HG03064 (cell line): Measurements from ENCODE around the gene KLHL41.
"Not testable (repeated sequence)": the region's sequence is repeated elsewhere in the genome, so short reads cannot be mapped to it uniquely, and the experiment has no call there.

Experiments used
- ATAC-seq: cut with Tn5 transposase; IDR thresholded peaks from one replicate; pipeline ENCODE4 v1.9.1; 2021; ENCODE audit warnings: low read depth; ENCODE audit not compliant: unreplicated experiment

Gene KLHL41

GRCh38 chr2:169507698-169508097, 1.8 kb upstream of the KLHL41 start:
- ATAC-seq = no peak

GRCh38 chr2:169509955-169510354, 453 bp downstream of the KLHL41 start:
- no peak for ATAC-seq

- no peak for ATAC-seq
Observed at GRCh38 chr2:169510496-169510895, 994 bp downstream of the KLHL41 start.

- ATAC-seq = no peak
Observed at GRCh38 chr2:169511818-169512217, 2.3 kb downstream of the KLHL41 start.

- no peak for ATAC-seq
Observed at GRCh38 chr2:169512525-169512924, 3.0 kb downstream of the KLHL41 start.

GRCh38 chr2:169513094-169513493, 3.6 kb downstream of the KLHL41 start:
- ATAC-seq = no peak

GRCh38 chr2:169513926-169514325, 4.4 kb downstream of the KLHL41 start:
- no peak for ATAC-seq

- ATAC-seq = not testable (repeated sequence)
Observed at GRCh38 chr2:169514758-169515157, 5.3 kb downstream of the KLHL41 start.

GRCh38 chr2:169516488-169516995, 7.0 kb downstream of the KLHL41 start:
- ATAC-seq = not testable (repeated sequence)

- no peak for ATAC-seq
Observed at GRCh38 chr2:169520896-169521295, 11.4 kb downstream of the KLHL41 start.

GRCh38 chr2:169523681-169524080, 14.2 kb downstream of the KLHL41 start:
- no peak for ATAC-seq

- no peak for ATAC-seq
Observed at GRCh38 chr2:169525434-169525833, 15.9 kb downstream of the KLHL41 start.

- no peak for ATAC-seq
Observed at GRCh38 chr2:169526451-169526850, 16.9 kb downstream of the KLHL41 start.

GRCh38 chr2:169528271-169528701, 18.8 kb downstream of the KLHL41 start:
- ATAC-seq = peak; percentile 67

GRCh38 chr2:169539460-169539859, 30.0 kb downstream of the KLHL41 start:
- ATAC-seq = not testable (repeated sequence)

GRCh38 chr2:169540146-169540545, 30.6 kb downstream of the KLHL41 start:
- ATAC-seq = no peak

- ATAC-seq = no peak
Observed at GRCh38 chr2:169542433-169542832, 32.9 kb downstream of the KLHL41 start.

- no peak for ATAC-seq
Observed at GRCh38 chr2:169546756-169547155, 37.3 kb downstream of the KLHL41 start.

- ATAC-seq = no peak
Observed at GRCh38 chr2:169561364-169561763, 51.9 kb downstream of the KLHL41 start.

- not testable (repeated sequence) for ATAC-seq
Observed at GRCh38 chr2:169562084-169562483, 52.6 kb downstream of the KLHL41 start.

- ATAC-seq = no peak
Observed at GRCh38 chr2:169562519-169562918, 53.0 kb downstream of the KLHL41 start.

GRCh38 chr2:169565686-169566085, 56.2 kb downstream of the KLHL41 start:
- no peak for ATAC-seq

- ATAC-seq = no peak
Observed at GRCh38 chr2:169569948-169570347, 60.4 kb downstream of the KLHL41 start.
